SU-DHL-6 (cell line): Measurements from ENCODE around the gene GDF10.

Experiments used
- H2AFZ ChIP-seq: fragments of 200-600 bp; sonication (generic); 2 replicates; pipeline ENCODE4 v1.6.1; 2014; ENCODE audit warnings: low read depth, mild to moderate bottlenecking, moderate library complexity, mixed read lengths, antibody characterized with exemption, low read length; ENCODE audit not compliant: severe bottlenecking
- H3F3A ChIP-seq: fragments of 200-600 bp; shearing (Covaris generic); 2 replicates; pipeline ENCODE4 v1.6.0; 2016; ENCODE audit warnings: antibody characterized with exemption, mild to moderate bottlenecking; ENCODE audit not compliant: insufficient read depth
- H3K27ac ChIP-seq: fragments of 200-600 bp; sonication (generic); 2 replicates; pipeline ENCODE4 v1.5.1; 2016; ENCODE audit warnings: low read depth, mild to moderate bottlenecking, low read length, moderate library complexity, mixed read lengths
- H3K27me3 ChIP-seq: fragments of 200-600 bp; sonication (generic), shearing (Covaris generic); 2 replicates; pipeline ENCODE4 v1.6.0; 2014; ENCODE audit warnings: mild to moderate bottlenecking, low read length
- H3K36me3 ChIP-seq: fragments of 200-600 bp; sonication (generic); 2 replicates; pipeline ENCODE4 v1.6.1; 2014; ENCODE audit warnings: mild to moderate bottlenecking, low read length, mixed read lengths
- H3K4me2 ChIP-seq: fragments of 300-600, 200-600 bp; shearing (Covaris generic), sonication (generic); 2 replicates; pipeline ENCODE4 v1.6.0; 2014; ENCODE audit warnings: low read length, low read depth, mild to moderate bottlenecking; ENCODE audit not compliant: poor library complexity, severe bottlenecking
- H3K4me3 ChIP-seq: fragments of 200-600 bp; sonication (generic); 2 replicates; pipeline ENCODE4 v1.5.1; 2014; ENCODE audit warnings: antibody characterized with exemption, low read length, mild to moderate bottlenecking, mixed read lengths; ENCODE audit not compliant: insufficient read depth, poor library complexity, severe bottlenecking
- H3K79me2 ChIP-seq: fragments of 200-600 bp; sonication (generic); 2 replicates; pipeline ENCODE4 v1.6.1; 2014; ENCODE audit warnings: mild to moderate bottlenecking, low read length, moderate library complexity; ENCODE audit not compliant: insufficient read depth
- H3K9ac ChIP-seq: fragments of 200-600 bp; sonication (generic); 2 replicates; pipeline ENCODE4 v1.7.0; 2014; ENCODE audit warnings: mild to moderate bottlenecking, low read length
- H3K9me2 ChIP-seq: fragments of 200-600 bp; sonication (generic); replicated peaks from 2 replicates; pipeline ENCODE4 v1.6.1; 2014; ENCODE audit warnings: low read length; ENCODE audit not compliant: insufficient read depth
- H3K9me3 ChIP-seq: fragments of 200-600 bp; sonication (generic); 2 replicates; pipeline ENCODE4 v1.6.1; 2014; ENCODE audit warnings: low read length, mixed read lengths; ENCODE audit not compliant: insufficient read depth
- H4K20me1 ChIP-seq: fragments of 200-600 bp; sonication (generic); 2 replicates; pipeline ENCODE4 v1.6.1; 2014; ENCODE audit warnings: low read depth, mild to moderate bottlenecking, antibody characterized with exemption, low read length, moderate library complexity, mixed read lengths
- EZH2phosphoT487 ChIP-seq: fragments of 200-600 bp; sonication (generic), shearing (Covaris generic); conservative IDR thresholded peaks from 2 replicates; pipeline ENCODE4 v1.6.1; 2018; ENCODE audit warnings: mild to moderate bottlenecking, antibody characterized with exemption, low read length, moderate library complexity, mixed read lengths
- TF ChIP-seq, protein P1 (sequence below): fragments of 200-600 bp; sonication (generic); IDR thresholded peaks from one replicate; pipeline ENCODE4 v1.5.1; 2017; ENCODE audit warnings: antibody characterized with exemption, mild to moderate bottlenecking, low read length, moderate library complexity; ENCODE audit not compliant: insufficient read depth, poor library complexity, severe bottlenecking

GDF10 gene

DNA sequence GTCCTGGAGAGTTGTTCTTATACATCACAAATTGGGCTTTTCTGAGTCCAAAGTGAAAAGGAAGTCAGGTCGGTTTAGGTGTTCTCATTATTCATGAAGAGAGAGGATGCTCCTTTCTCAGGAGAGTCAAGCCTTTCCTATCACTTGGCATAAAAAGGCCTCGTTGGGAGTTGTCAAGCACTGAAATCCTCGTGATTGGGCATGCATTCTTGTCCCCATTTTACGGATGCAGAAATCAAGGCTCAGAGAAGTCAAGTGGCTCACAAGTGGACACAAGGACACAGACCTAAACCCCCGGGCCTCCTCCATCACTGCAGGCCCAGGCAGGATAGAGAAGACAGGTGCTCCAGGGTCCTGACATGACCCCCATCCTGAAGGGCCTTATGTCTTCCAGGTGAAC, 56.7 kb downstream of the GDF10 start:
- no peaks in the 10 kb centered on the region for H3K9me3 ChIP-seq

DNA sequence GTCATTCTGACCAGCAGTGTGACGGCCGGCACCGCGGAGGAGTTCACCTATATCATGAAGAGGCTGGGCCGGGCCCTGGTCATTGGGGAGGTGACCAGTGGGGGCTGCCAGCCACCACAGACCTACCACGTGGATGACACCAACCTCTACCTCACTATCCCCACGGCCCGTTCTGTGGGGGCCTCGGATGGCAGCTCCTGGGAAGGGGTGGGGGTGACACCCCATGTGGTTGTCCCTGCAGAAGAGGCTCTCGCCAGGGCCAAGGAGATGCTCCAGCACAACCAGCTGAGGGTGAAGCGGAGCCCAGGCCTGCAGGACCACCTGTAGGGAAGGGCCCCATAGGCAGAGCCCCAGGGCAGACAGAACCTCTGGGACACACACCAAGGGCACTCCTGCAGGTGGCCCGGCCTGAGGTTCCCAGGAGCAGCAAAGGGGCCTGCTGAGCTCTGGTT, 57.2 kb downstream of the GDF10 start:
- H3K27ac ChIP-seq = no peak overlapping the region
- H4K20me1 ChIP-seq = no peaks in the 10 kb centered on the region
- H3K9me2 ChIP-seq = no peaks in the 10 kb centered on the region
- no peak overlapping the region for H3K4me2 ChIP-seq
- no peaks in the 10 kb centered on the region for H3K79me2 ChIP-seq
- H3K4me3 ChIP-seq = no peak overlapping the region
- no peak overlapping the region for H2AFZ ChIP-seq
- no peaks in the 10 kb centered on the region for H3K36me3 ChIP-seq
- H3K27me3 ChIP-seq = no peaks in the 10 kb centered on the region
- H3K9me3 ChIP-seq = no peaks in the 10 kb centered on the region
- no peak overlapping the region for H3K9ac ChIP-seq
- H3F3A ChIP-seq = no peaks in the 10 kb centered on the region
- TF ChIP-seq EZH2phosphoT487 = no peak
- TF ChIP-seq, protein P1, sequence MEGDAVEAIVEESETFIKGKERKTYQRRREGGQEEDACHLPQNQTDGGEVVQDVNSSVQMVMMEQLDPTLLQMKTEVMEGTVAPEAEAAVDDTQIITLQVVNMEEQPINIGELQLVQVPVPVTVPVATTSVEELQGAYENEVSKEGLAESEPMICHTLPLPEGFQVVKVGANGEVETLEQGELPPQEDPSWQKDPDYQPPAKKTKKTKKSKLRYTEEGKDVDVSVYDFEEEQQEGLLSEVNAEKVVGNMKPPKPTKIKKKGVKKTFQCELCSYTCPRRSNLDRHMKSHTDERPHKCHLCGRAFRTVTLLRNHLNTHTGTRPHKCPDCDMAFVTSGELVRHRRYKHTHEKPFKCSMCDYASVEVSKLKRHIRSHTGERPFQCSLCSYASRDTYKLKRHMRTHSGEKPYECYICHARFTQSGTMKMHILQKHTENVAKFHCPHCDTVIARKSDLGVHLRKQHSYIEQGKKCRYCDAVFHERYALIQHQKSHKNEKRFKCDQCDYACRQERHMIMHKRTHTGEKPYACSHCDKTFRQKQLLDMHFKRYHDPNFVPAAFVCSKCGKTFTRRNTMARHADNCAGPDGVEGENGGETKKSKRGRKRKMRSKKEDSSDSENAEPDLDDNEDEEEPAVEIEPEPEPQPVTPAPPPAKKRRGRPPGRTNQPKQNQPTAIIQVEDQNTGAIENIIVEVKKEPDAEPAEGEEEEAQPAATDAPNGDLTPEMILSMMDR = no peak

More for the DNA sequence above, 56.7 kb downstream of the GDF10 start:
- H2AFZ ChIP-seq = no peak overlapping the region
- H3K27ac ChIP-seq = no peak overlapping the region
- no peak overlapping the region for H3K4me3 ChIP-seq
- no peak overlapping the region for H3K4me2 ChIP-seq
- H3K27me3 ChIP-seq = no peaks in the 10 kb centered on the region
- H3K9ac ChIP-seq = no peak overlapping the region
- no peaks in the 10 kb centered on the region for H3K9me2 ChIP-seq
- H3K36me3 ChIP-seq = no peaks in the 10 kb centered on the region
- no peaks in the 10 kb centered on the region for H4K20me1 ChIP-seq
- TF ChIP-seq, protein P1 = no peak
- TF ChIP-seq EZH2phosphoT487 = no peak
- no peaks in the 10 kb centered on the region for H3K79me2 ChIP-seq
- H3F3A ChIP-seq = no peaks in the 10 kb centered on the region

DNA sequence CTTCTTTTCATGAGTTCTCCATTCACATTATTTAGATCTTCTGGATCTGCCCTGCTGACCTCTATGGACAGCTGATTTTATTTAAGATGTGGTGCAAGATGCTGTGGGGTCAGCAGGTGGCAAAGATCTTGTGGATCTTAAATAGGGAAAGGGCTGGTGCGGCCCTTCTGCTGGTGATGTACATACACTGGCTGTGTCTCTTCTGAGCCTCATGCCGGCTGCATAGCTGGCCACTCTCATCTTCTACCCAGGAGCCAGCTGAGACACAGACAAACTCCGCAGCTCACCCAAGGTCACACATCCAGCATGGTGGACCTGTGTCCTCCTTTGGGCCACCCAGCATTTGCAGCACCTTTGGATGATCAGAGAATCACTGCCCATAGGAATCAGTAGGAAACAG, 57.9 kb downstream of the GDF10 start:
- Histone ChIP-seq H3K4me2 (no peak overlapping the region), H3K9ac (no peak overlapping the region), H2AFZ (no peak overlapping the region), H4K20me1 (no peaks in the 10 kb centered on the region), H3K36me3 (no peaks in the 10 kb centered on the region), H3K4me3 (no peak overlapping the region), H3K9me2 (no peaks in the 10 kb centered on the region), H3K79me2 (no peaks in the 10 kb centered on the region), H3F3A (no peaks in the 10 kb centered on the region), H3K27me3 (no peaks in the 10 kb centered on the region), H3K27ac (no peak overlapping the region), H3K9me3 (no peaks in the 10 kb centered on the region)
- TF ChIP-seq, protein P1 = no peak
- TF ChIP-seq EZH2phosphoT487 = no peak

DNA sequence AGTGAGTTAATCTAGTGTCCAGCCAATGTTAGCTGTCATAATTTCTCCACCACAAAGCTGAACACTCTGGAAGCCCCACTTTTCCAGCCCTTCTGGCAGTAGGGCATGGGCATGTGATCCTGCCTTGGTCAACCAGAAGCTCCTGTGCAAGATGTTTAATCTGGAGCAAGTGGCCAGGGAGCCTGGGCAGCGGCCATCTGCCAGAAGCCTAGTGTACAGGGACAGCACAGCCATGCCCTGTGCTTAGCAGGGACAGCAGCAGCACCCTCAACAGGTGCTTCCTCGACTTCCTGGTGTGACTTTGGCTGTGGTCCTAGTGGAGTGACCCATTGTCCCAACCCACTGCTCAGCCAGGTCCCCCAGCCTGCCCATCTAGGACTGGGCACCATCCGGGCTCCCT, 58.5 kb downstream of the GDF10 start:
- Histone ChIP-seq H3K79me2 (no peaks in the 10 kb centered on the region), H4K20me1 (no peaks in the 10 kb centered on the region), H3K9me2 (no peaks in the 10 kb centered on the region), H3K27ac (no peak overlapping the region), H3K4me3 (no peak overlapping the region), H3F3A (no peaks in the 10 kb centered on the region), H3K9me3 (no peaks in the 10 kb centered on the region), H3K9ac (no peak overlapping the region), H2AFZ (no peak overlapping the region), H3K4me2 (no peak overlapping the region), H3K27me3 (no peaks in the 10 kb centered on the region), H3K36me3 (no peaks in the 10 kb centered on the region)
- TF ChIP-seq, protein P1 = no peak
- TF ChIP-seq EZH2phosphoT487 = no peak
